Subcutaneous adipose tissue (tissue), 4 donors: ENCODE data around the gene OR5B12. TPM values are rescaled to one million over a fixed set of nuclear protein-coding genes. Genes with fewer than 3 reads are reported as not detected.

Source experiments
- CTCF ChIP-seq: fragments of 450-650 bp; IDR thresholded peaks from one replicate; pipeline ENCODE4 v1.5.1; 2016; ENCODE audit warnings: low read depth, mild to moderate bottlenecking, control low read depth, antibody characterized with exemption, moderate library complexity
- total RNA-seq, 4 donors: library from RNA; depleted of rRNA; stranded (reverse); fragments of >200 nt; gene quantifications; one replicate each; pipeline ENCODE4 v1.1.0, GENCODE V29; 2016

The OR5B12 gene
- total RNA-seq, 4 donors from 2014 or later, result not detected

DNA sequence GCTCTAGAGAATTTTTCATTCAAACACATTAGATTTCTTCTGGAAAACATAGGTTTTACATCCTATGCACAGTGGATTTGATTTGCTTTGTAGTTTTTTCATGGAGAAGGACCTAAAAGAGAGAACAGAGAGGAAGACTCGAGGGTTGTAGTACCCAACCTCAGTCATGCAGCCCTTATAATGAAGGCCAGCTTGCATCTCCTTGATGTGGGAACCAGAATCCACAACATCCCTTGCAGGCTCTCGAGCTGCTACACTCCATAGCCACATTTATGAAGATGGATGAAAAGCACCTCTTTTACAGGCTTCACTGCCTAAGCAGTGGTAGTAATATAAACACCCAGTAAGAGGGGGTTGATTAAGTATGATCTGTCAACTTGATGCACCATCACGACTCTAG lies 9.5 kb upstream of the OR5B12 start:
- no peak for TF ChIP-seq CTCF

GRCh38 chr11:58446294-58446693 lies 4.3 kb upstream of the OR5B12 start:
- TF ChIP-seq CTCF, result no peak

GRCh38 chr11:58444300-58444699 lies 2.3 kb upstream of the OR5B12 start:
- no peak for TF ChIP-seq CTCF

- TF ChIP-seq CTCF, result no peak
Observed at GRCh38 chr11:58438486-58438885, 3.5 kb downstream of the OR5B12 start.

DNA sequence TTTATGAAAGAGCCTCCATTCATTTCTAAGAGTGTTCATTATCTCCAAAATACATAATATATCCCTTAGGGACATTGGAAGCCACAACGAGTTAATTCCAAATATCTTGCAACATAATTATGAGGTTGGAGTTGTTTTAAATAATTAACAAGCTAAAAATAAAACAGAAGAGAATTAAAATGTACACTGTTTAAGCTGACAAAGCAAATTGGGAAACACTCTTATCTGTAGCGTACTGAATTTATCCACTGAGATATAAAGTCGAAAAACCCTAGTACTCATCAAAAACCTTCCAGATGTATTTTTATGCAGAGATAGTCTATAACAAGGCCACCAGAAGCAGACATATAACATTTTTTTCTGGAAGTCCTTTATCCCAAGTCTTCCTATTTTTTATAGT lies 7.8 kb downstream of the OR5B12 start:
- TF ChIP-seq CTCF, result no peak

GRCh38 chr11:58433638-58434203 lies 8.3 kb downstream of the OR5B12 start:
- TF ChIP-seq CTCF, result no peak

GRCh38 chr11:58429273-58429672 lies 12.8 kb downstream of the OR5B12 start:
- no peak for TF ChIP-seq CTCF
